Neural progenitor cell (in vitro differentiated cells): ENCODE results near the gene WIPF3.

Source experiments
- CTCF ChIP-seq: fragments of 200-600 bp; sonication (generic); IDR thresholded peaks from 2 replicates; pipeline ENCODE4 v1.5.1; 2017; ENCODE audit warnings: antibody characterized with exemption, mild to moderate bottlenecking
- EZH2 ChIP-seq: fragments of 200-600 bp; sonication (generic); IDR thresholded peaks from 2 replicates; pipeline ENCODE4 v1.6.1; 2017; ENCODE audit warnings: antibody characterized with exemption, mild to moderate bottlenecking, moderate library complexity

GRCh38 chr7:29847916-29848315 lies 41.6 kb downstream of the WIPF3 start:
- no peak for TF ChIP-seq CTCF
- no peak for TF ChIP-seq EZH2
